C4-2B (cell line): ENCODE results near the gene IL1A.

Source experiments
- ZFX ChIP-seq: fragments of 450-650 bp; IDR thresholded peaks from 2 replicates; pipeline ENCODE4 v1.6.1; 2017
- TF ChIP-seq, protein P1 (sequence below): fragments of 450-650 bp; conservative IDR thresholded peaks from 2 replicates; pipeline ENCODE4 v1.5.1; 2017; ENCODE audit warnings: mild to moderate bottlenecking

DNA sequence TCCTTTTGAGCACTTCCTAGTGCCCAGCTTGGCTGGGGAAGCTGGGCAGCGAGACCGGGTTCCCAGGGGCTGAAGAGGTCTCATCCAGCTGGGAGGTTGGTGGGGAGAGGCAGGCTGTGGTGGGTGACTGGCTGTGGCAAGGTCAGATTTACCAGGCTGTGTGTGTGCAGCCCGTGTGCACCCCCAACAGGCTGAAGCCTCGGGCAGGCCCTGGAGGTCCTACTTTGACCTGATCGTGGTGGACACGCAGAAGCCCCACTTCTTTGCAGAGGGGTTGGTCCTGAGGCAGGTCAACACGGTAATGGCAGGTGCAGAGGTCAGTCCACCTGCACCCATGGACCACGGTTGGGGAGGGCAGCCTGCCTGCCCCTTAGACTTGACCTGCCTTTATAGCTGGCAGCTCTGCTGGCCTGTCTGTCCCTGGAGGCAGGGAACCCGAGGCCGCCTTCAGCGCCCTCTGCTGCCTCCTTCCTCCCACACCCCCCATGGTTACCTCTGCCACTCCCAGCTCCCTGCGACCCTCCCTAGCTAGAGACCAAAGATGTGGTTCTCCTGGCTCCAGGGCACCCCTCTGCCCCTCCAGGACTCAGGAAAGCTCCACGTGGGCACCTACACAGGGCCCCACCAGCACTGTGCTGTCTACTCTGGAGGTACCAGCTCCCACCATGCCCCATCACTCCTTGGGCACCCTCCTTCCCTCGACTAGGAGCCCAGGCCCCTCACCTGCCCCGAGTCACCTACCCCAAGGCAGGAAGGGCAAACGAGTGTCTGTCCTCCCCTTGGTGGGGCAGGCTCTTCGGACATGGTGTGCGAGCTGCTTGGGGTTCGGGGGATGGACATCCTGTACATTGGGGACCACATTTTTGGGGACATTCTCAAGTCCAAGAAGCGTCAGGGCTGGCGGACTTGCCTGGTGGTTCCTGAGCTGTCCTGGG, 59.4 kb downstream of the IL1A start:
- TF ChIP-seq, protein P1, sequence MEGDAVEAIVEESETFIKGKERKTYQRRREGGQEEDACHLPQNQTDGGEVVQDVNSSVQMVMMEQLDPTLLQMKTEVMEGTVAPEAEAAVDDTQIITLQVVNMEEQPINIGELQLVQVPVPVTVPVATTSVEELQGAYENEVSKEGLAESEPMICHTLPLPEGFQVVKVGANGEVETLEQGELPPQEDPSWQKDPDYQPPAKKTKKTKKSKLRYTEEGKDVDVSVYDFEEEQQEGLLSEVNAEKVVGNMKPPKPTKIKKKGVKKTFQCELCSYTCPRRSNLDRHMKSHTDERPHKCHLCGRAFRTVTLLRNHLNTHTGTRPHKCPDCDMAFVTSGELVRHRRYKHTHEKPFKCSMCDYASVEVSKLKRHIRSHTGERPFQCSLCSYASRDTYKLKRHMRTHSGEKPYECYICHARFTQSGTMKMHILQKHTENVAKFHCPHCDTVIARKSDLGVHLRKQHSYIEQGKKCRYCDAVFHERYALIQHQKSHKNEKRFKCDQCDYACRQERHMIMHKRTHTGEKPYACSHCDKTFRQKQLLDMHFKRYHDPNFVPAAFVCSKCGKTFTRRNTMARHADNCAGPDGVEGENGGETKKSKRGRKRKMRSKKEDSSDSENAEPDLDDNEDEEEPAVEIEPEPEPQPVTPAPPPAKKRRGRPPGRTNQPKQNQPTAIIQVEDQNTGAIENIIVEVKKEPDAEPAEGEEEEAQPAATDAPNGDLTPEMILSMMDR: no peak; the same call in 1 of the 2 replicates
- no peak for TF ChIP-seq ZFX
